ENCODE results near the gene TST.
"Not testable (repeated sequence)": the region's sequence is repeated elsewhere in the genome, so short reads cannot be mapped to it uniquely, and the experiment has no call there.

The TST gene

GRCh38 chr22:36999463-36999862 lies 19.8 kb downstream of the TST start:
- no peaks in the 10 kb centered on the region; the same call in none of the 2 replicates for H3K27me3 ChIP-seq (replicated peaks; ENCODE audit: control insufficient read depth, insufficient read depth, low read length)
- DNase-seq (ENCODE audit: extremely low read depth, insufficient read length) = no peak

GRCh38 chr22:36998620-36999351 lies 20.5 kb downstream of the TST start:
- DNase-seq (ENCODE audit: extremely low read depth, insufficient read length) = no peak
- no peak overlapping the region for H3K4me3 ChIP-seq (replicated peaks; ENCODE audit: low read depth, low read length)
- no peaks in the 10 kb centered on the region for H3K36me3 ChIP-seq (ENCODE audit: control insufficient read depth, insufficient read depth, low read length)
- no peaks in the 10 kb centered on the region; the same call in none of the 2 replicates for H3K27me3 ChIP-seq (replicated peaks; ENCODE audit: control insufficient read depth, insufficient read depth, low read length)
- TF ChIP-seq CTCF (IDR thresholded peaks at IDR 0.05; ENCODE audit: insufficient read depth, low read length, poor library complexity, severe bottlenecking) = peak; percentile 3

More at GRCh38 chr22:36999463-36999862, 19.8 kb downstream of the TST start:
- no peaks in the 10 kb centered on the region for H3K36me3 ChIP-seq (ENCODE audit: control insufficient read depth, insufficient read depth, low read length)
- TF ChIP-seq CTCF (IDR thresholded peaks at IDR 0.05; ENCODE audit: insufficient read depth, low read length, poor library complexity, severe bottlenecking) = no peak
- no peak overlapping the region for H3K4me3 ChIP-seq (replicated peaks; ENCODE audit: low read depth, low read length)

GRCh38 chr22:36997746-36998145 lies 21.5 kb downstream of the TST start:
- H3K36me3 ChIP-seq (ENCODE audit: control insufficient read depth, insufficient read depth, low read length) = no peaks in the 10 kb centered on the region
- no peak for TF ChIP-seq CTCF (IDR thresholded peaks at IDR 0.05; ENCODE audit: insufficient read depth, low read length, poor library complexity, severe bottlenecking)
- no peak overlapping the region for H3K4me3 ChIP-seq (replicated peaks; ENCODE audit: low read depth, low read length)
- no peaks in the 10 kb centered on the region; the same call in none of the 2 replicates for H3K27me3 ChIP-seq (replicated peaks; ENCODE audit: control insufficient read depth, insufficient read depth, low read length)
- DNase-seq (ENCODE audit: extremely low read depth, insufficient read length) = no peak

GRCh38 chr22:36991206-36991605 lies 28.0 kb downstream of the TST start:
- no peak for TF ChIP-seq CTCF (IDR thresholded peaks at IDR 0.05; ENCODE audit: insufficient read depth, low read length, poor library complexity, severe bottlenecking)
- Histone ChIP-seq H3K27me3 (replicated peaks; ENCODE audit: control insufficient read depth, insufficient read depth, low read length) (peaks cover 5% of the 10 kb centered on the region; the same call in 1 of the 2 replicates), H3K36me3 (ENCODE audit: control insufficient read depth, insufficient read depth, low read length) (no peaks in the 10 kb centered on the region), H3K4me3 (replicated peaks; ENCODE audit: low read depth, low read length) (no peak overlapping the region)
- no peak for DNase-seq (ENCODE audit: extremely low read depth, insufficient read length)

GRCh38 chr22:36990457-36990856 lies 28.8 kb downstream of the TST start:
- no peak for DNase-seq (ENCODE audit: extremely low read depth, insufficient read length)
- H3K27me3 ChIP-seq (replicated peaks; ENCODE audit: control insufficient read depth, insufficient read depth, low read length) = peaks cover 5% of the 10 kb centered on the region; the same call in 1 of the 2 replicates
- no peak for TF ChIP-seq CTCF (IDR thresholded peaks at IDR 0.05; ENCODE audit: insufficient read depth, low read length, poor library complexity, severe bottlenecking)

GRCh38 chr22:36989012-36989411 lies 30.2 kb downstream of the TST start:
- H3K4me3 ChIP-seq (replicated peaks; ENCODE audit: low read depth, low read length); H3K36me3 ChIP-seq (ENCODE audit: control insufficient read depth, insufficient read depth, low read length); H3K27me3 ChIP-seq (replicated peaks; ENCODE audit: control insufficient read depth, insufficient read depth, low read length); DNase-seq (ENCODE audit: extremely low read depth, insufficient read length): not testable (repeated sequence)

More at GRCh38 chr22:36990457-36990856, 28.8 kb downstream of the TST start:
- no peak overlapping the region for H3K4me3 ChIP-seq (replicated peaks; ENCODE audit: low read depth, low read length)
- H3K36me3 ChIP-seq (ENCODE audit: control insufficient read depth, insufficient read depth, low read length) = no peaks in the 10 kb centered on the region
